ENCODE data around the gene ZNF670.

The ZNF670 gene

GRCh38 chr1:247087256-247087655 lies 8.6 kb upstream of the ZNF670 start:
- no peak for TF ChIP-seq CTCF (IDR thresholded peaks at IDR 0.05; ENCODE audit: borderline replicate concordance, insufficient read depth, low read depth, low read length)
- no peak overlapping the region for H3K4me3 ChIP-seq (ENCODE audit: low read depth, low read length)

GRCh38 chr1:247085310-247085709 lies 6.7 kb upstream of the ZNF670 start:
- no peak for TF ChIP-seq CTCF (IDR thresholded peaks at IDR 0.05; ENCODE audit: borderline replicate concordance, insufficient read depth, low read depth, low read length)
- no peak overlapping the region for H3K4me3 ChIP-seq (ENCODE audit: low read depth, low read length)

GRCh38 chr1:247084771-247085170 lies 6.2 kb upstream of the ZNF670 start:
- no peak overlapping the region for H3K4me3 ChIP-seq (ENCODE audit: low read depth, low read length)
- TF ChIP-seq CTCF (IDR thresholded peaks at IDR 0.05; ENCODE audit: borderline replicate concordance, insufficient read depth, low read depth, low read length), result no peak

GRCh38 chr1:247079141-247079874 lies 697 bp upstream of the ZNF670 start:
- H3K4me3 ChIP-seq (ENCODE audit: low read depth, low read length), result no peak overlapping the region
- TF ChIP-seq CTCF (IDR thresholded peaks at IDR 0.05; ENCODE audit: borderline replicate concordance, insufficient read depth, low read depth, low read length), result no peak

- peak overlapping the region; percentile 81 for H3K4me3 ChIP-seq (ENCODE audit: low read depth, low read length)
- no peak for TF ChIP-seq CTCF (IDR thresholded peaks at IDR 0.05; ENCODE audit: borderline replicate concordance, insufficient read depth, low read depth, low read length)
Observed at GRCh38 chr1:247077876-247078257, 744 bp downstream of the ZNF670 start.

- no peak overlapping the region for H3K4me3 ChIP-seq (ENCODE audit: low read depth, low read length)
- TF ChIP-seq CTCF (IDR thresholded peaks at IDR 0.05; ENCODE audit: borderline replicate concordance, insufficient read depth, low read depth, low read length), result no peak
Observed at GRCh38 chr1:247077213-247077612, 1.4 kb downstream of the ZNF670 start.

GRCh38 chr1:247070645-247071044 lies 8.0 kb downstream of the ZNF670 start:
- no peak overlapping the region for H3K4me3 ChIP-seq (ENCODE audit: low read depth, low read length)

More at GRCh38 chr1:247070645-247071044, 8.0 kb downstream of the ZNF670 start:
- no peak for TF ChIP-seq CTCF (IDR thresholded peaks at IDR 0.05; ENCODE audit: borderline replicate concordance, insufficient read depth, low read depth, low read length)
